GM15510 (cell line): ENCODE data around the gene AMN.

Experiments used
- POLR2A ChIP-seq: IDR thresholded peaks from 3 replicates; pipeline ENCODE4 v1.6.1; 2011; ENCODE audit warnings: borderline replicate concordance; ENCODE audit not compliant: insufficient read length; ENCODE audit errors: extremely low read depth

The AMN gene

DNA sequence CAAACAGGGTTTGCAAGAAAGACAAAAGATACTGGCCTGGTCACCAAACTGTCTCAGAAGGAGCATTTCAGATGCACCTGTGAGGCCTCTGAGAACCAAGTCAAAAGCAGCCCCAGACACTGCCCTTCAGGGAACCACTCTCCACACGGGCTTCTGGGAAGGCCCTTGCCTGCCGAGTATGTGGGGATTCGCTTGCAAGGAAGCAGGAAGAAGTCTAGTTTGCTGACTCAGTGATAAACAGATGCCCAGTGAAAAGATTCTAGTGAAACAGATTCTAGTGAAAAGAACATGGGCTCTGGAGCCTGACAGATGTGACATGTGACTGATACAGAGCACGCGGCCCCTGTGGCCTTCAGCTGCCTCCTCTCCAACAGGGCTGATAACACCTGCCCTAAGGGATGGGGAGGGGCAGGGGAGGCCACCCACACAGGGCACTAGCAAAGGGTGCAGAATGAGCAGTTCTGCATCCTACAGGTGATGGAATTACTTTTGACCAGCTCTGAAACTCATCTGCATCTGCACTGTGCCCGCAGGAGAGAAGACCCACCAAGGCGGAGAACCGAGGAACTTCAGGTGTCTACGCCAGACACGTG is 19.1 kb downstream of the AMN start:
- TF ChIP-seq POLR2A, result no peak

DNA sequence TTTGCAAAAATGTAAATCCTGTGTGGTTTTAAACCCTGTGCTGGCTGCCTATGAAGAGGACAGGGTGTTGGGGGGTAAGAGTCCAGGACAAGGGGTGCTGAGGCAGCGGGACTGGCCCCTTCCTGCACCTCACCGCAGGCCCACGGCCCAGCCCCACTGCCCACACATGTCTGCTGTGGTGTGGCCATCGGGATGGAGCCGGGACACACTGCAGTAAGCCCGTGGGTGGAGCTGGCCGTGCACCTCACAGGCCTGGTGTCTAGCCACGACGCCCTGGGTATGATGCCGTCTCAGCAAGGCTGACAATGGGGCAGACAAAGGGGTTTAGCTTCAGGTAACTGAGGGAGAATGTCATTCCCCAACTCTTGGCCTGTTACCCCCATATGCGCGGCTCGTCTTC is 19.6 kb downstream of the AMN start:
- TF ChIP-seq POLR2A, result no peak

DNA sequence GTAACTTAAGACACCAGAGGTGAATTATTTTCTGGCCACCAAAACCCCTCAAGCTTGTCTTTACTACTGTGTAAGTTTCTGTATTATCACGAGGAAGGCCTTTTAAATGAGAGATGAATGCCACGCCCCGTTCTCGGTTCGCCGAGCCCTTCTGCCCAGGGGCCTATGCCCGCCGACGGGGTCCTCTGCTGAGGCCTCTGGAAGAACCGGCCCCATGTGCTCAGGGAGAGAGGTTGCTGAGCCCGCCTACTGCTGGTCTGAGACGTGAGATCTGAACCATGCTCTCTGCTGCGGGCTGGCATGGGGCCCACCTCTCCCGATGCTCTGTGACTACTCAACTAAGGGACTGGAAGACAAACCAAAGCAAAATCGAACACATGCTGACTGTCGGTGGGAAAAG is 21.0 kb downstream of the AMN start:
- TF ChIP-seq POLR2A, result no peak

DNA sequence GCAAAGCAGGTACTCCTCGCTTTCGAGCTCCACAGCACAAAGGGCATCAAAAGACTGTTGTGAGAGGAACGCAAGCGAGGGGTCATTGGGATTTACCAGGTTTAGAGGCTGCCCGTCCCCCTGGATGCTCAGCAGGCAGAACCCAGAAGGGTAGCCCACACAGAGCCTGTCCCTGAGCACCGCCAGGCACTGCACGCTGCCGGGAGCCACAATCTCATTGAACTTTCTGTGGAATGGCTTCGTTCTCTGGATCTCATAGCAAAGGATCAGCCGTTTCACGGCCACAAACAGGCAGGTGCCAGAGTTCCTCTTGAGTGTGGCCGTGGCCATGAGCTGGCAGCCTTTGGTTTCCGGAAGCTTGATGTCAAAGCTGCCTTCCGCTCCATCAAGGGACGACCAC is 21.5 kb downstream of the AMN start:
- TF ChIP-seq POLR2A, result no peak

DNA sequence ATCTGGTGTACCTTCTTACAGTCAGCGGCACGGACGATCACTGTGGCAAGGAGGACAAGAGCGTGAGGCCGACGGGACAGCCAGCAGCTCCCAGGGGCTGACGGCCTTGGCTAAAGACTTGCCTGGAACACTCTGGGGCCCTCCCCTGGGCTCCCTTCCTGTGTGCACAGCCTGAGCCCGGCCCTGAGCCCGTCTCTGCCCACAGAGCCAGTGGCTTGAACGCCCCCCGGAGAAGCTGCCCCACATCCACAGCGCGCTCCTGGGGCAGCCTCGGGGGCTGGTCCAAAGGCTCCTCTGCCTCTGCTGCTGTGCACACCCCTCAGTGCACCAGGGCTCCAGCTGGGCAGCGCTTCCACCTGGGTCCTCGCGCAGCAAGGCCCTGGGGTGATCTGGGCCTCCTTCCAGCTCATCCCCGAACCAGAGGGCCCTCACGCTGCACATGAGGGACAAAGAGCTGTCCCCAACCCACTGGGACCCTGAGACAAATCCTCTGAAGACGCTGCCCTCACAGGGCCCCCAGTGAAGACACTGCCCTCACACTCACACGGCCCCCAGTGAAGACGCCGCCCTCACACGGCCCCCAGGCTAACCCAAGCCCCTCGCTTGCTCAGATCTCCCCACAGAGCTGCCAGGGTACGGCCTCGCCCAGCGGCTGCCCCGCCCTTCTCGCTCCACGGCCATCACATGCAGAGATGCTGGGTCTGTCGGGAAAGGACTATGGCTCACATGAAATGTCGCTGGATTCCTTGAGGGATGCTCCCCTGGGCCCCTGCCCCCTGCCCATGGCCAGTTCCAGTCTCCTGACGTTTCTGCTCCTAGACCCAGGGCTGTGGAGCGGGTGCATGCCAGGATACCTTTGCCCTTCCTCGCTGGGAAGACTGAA is 22.2 kb downstream of the AMN start:
- TF ChIP-seq POLR2A, result no peak

DNA sequence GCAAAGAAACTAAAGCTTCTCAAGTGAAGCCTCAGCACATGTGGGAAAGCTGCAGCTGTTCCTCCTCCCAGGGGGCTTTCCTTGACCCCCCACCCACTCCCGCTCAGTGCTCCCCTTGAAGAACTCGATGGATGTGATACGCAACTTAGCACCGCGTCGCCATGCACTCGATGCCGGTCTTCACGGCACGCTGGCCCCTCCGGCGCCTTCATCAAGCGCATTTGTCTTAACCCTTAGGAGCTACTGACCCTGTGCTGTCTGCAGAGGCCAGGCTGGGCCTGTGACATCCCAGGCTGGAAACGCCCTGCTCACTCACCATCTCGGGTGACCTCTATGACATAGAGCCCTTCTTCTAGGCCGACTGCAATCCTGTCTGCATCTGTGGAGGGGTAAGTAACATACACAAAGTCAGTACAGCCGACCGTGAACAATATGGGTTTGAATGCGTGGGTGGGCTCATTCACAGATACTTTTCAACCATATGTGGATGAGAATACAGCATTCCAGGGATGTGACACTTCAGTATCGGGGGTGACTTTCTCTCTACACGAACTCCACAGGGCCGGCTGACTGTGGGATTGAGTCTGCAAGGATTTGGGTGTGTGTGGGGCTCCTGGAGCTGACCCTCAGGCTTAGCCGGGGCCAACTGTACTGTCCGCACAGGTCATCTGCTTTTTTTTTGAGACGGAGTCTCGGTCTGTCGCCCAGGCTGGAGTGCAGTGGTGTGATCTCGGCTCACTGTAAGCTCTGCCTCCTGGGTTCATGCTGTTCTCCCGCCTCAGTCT is 23.1 kb downstream of the AMN start:
- no peak for TF ChIP-seq POLR2A

DNA sequence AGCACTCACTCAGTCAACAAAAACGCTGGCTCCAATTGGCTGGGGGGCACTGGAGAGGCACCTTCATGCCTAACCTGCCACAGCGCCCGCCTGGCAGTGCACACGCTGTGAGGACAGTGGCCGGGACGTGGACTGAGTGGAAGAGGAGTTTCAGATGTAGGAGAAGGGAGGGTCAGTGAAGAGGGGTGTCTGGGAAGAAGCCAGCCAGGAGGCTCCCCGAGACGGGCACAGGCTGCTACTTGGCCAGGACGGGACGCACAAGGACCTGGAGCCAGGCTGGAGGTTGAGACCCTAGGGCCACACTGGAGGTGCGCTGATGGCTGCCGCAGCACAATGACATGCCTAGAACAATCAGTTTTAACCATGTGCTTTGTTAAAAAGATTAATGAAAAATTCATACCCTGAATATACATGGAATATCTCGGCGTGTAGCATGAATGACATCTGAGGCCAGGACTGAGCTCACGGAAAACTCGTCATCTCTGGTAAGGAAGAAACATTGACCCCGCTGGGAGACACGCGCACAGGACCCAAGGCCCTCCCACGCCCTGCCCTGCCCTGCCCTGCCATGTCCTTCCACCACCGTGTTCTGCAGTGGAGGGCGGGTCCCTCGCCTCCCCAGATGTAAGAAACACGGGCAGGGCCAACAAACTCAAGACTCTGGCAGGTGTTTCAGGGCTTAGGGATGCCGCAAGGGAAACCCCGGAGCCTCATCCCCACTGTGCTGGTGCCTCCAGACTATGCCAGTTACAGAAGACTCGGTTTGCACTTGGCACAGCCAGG is 25.0 kb downstream of the AMN start:
- no peak for TF ChIP-seq POLR2A

DNA sequence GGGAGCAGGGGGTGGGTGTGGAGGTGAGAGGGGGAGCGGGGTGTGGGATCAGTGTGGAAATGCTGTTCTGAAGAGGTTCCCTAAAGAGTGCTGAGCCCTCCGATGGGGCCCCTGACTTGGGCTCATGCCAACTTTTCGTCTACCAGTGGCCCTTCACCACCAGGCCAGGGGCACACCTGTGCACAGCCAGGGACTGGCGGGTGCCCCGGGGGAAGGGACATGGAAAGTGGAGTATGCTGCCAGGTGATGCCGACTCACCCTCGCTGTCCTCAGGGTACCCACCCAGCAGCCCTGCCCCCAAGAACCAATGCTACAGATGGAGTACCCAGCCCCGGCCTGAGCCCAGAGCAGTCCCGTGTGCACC is 26.2 kb downstream of the AMN start:
- TF ChIP-seq POLR2A, result no peak

DNA sequence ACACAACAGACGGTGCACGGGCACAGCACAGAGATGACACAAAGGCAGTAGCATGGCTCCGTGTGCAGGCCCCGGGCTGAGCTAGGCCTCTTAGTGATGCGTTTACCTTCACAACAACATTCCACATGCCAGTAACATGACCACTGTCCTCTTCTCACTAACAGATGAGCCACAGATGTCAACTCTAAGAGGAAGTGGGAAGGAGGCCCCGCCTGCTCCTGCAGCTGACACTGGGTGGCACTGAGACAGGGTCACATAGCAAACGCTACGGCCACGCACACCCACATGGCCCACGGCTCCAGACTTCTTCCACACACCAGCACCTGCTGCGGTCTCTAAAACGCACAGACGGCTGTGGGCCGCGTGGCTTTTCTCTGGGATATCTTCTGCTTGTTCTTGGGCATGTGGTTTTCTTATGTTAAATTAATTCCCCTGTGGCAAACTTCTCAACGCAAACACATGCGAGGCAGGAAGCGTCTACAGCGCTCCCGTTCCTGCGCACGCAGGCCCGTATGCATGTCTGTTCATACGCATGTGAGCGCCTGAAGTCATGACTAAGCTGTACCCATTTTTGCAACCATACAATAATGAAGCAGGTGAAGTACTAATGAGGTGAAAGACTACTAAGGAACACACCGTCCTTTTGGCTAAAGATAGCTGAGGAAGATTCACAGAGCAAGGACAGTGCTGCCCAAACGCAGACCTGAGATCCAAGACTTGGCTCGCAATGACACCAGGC is 26.8 kb downstream of the AMN start:
- TF ChIP-seq POLR2A, result no peak

DNA sequence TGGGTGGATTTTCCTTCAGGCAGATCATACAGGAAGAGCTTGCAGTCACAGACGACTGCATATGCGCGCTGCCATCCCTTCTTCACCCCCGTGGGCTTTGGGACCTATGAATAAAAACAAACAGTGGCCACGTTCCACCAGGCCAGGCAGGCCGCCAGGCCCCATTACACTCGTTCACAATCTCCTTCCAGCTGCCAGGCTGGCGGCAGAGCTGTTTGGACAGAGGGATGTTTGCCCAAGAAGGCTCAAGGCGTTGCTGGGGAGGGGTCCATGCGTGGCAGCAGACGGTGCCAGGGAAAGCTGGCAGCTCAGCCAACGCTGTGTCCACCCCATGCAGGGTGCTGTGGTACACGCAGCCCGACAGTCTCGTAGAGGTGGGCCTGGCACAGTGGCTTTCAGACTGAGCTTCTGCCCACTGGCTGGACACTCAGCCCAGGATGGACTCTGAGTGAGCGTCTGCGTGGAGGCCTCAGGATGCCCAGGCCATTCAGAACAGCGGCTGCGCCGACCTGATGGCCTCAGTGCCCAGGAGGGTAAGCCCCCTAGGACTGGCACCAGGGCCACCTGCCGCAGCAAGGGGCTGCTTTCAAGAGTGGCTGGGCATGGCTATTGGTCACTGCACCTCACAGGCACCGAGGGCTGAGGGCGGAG is 27.5 kb downstream of the AMN start:
- no peak for TF ChIP-seq POLR2A

DNA sequence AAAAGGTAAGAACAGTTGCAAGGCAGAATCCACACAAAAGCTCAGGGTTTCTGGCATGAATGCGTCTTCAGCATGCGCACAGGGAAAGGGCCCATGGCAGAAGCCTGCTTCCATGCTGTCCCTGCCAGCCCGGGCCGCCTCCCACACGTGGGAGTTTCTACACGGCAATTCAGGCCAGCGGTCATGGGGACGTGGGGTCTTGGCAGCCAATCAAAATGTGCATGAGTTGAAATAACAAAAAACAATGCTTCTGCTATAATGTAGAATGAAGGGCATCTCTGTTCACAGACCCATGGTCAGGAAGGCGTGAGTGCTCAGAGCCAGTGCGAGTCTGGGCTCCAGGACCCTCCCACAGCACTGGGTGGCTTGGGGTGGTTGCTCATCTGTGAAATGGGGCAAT is 28.6 kb downstream of the AMN start:
- no peak for TF ChIP-seq POLR2A

DNA sequence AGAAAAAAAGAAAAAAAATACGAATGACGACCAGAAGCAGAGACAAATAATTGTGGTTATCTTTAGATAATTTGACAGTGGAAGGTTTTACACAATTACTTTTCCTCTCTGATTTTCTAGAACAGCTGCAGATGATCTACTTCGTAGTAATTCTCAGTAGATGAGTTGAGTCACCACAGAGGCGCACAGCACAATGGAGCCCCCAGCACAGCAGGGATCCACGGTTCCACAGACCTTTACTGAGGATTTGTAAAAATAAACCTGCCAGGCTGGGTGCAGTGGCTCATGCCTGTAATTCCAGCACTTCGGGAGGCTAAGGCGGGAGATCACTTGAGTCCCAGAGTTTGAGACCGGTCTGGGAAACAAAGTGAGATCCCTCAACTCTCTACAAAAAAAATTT is 29.3 kb downstream of the AMN start:
- no peak for TF ChIP-seq POLR2A

DNA sequence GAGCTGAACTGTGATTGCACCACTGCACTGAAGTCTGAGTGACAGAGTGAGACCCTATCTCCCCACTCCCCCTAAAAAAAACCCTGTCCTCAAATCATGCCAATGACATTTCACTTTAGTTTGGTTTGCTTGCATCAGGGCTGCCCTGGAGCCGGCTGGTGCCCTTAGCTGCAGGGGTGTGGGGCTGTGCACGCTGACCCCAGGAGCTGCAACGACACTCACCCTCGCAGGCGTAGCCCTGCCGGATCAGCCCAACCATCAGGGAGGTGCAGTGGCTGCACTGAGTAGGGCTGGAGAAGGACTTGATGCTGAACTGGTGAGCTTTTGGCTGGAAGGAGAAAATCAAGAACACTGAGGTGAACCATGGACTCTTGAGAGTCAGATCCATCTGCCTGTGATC is 29.8 kb downstream of the AMN start:
- TF ChIP-seq POLR2A, result no peak

DNA sequence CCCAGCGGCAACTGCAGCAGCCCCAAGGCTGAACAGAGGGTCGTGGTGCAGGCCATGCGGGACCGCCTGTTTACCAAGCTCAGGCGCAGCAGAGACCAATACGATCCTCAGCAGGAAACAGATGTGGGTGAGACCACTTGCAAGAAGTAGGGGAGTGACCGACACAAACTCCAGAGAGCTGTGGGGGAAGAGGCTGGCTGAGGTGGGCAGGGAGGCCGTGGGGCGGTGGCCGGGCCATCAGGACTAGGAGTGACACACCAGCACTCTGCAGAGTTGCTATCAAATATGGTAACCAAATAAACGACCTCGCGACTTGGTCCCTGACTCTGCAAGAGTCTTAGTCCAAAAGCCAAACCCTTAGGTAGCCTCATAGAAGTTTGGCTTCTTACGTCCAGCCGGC is 30.6 kb downstream of the AMN start:
- TF ChIP-seq POLR2A, result no peak
